Iris pigment epithelial cell (primary cell): ENCODE measurements around the gene COASY.

ENCODE experiments used
- DNase-seq: peaks from one replicate; pipeline ENCODE4 v3.0.0-alpha.2; 2011; ENCODE audit warnings: low read depth

The COASY gene

GRCh38 chr17:42613699-42614295 lies 51.8 kb downstream of the COASY start:
- no peak for DNase-seq
